ENCODE data around the gene KCNIP1.

Gene KCNIP1

DNA sequence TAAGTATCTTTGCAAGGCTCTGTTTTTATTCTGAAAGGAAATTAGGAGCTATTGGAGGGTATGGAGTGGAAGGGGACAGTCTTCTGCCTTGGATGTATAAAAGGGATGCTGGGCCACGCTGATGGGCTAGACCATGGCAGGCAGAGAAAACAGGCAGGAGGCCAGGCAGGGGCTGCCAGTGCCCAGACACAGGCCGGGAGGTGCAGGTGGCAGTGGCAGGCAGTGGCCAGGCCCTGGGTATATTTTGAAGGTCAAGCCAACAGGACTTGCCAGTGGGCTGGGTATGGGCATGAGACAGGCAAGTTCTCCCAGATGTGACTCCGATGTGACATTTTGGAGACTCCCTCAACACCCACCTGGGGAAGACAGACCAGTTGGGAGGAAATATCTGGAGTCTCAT is 131.9 kb downstream of the KCNIP1 start:
- Histone ChIP-seq H3K36me3 (ENCODE audit: control insufficient read depth, insufficient read depth, low read length) (no peaks in the 10 kb centered on the region), H3K9me3 (ENCODE audit: control insufficient read depth, low read length) (no peaks in the 10 kb centered on the region), H3K27ac (ENCODE audit: low read depth, low read length, severe bottlenecking) (no peak overlapping the region), H3K4me1 (ENCODE audit: control insufficient read depth, insufficient read depth, low read length, poor library complexity, severe bottlenecking) (peaks cover 11% of the 10 kb centered on the region), H3K4me3 (ENCODE audit: extremely low read depth, insufficient read depth, low read length, poor library complexity, severe bottlenecking) (no peak overlapping the region)
- WGBS, 2 experiments (ENCODE audit: insufficient coverage in 2 of 2): 82 to 100% methylated on average over 1 to 3 of the region's 3 CpGs

DNA sequence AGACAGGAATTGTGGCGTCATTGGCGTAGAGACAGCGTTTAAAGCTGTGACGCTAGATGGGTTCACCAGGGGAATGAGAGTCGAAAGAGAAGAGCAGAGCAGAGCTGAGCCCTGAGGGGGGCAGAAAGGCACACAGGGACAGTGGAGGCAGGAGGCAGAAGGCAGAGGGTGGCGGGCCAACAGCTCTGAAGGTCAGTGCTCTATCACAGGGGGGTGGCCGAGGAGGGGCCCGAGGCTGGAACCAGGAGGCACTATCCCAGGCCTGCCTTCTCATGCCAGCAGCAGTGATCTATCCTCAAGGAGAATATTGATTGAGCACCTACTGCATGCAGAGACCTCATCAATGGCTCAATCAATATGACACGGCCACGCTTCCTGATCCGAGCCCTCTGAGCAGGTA is 132.4 kb downstream of the KCNIP1 start:
- Histone ChIP-seq H3K36me3 (ENCODE audit: control insufficient read depth, insufficient read depth, low read length) (no peaks in the 10 kb centered on the region), H3K4me1 (ENCODE audit: control insufficient read depth, insufficient read depth, low read length, poor library complexity, severe bottlenecking) (peaks cover 11% of the 10 kb centered on the region), H3K4me3 (ENCODE audit: extremely low read depth, insufficient read depth, low read length, poor library complexity, severe bottlenecking) (no peak overlapping the region), H3K27ac (ENCODE audit: low read depth, low read length, severe bottlenecking) (no peak overlapping the region), H3K9me3 (ENCODE audit: control insufficient read depth, low read length) (no peaks in the 10 kb centered on the region)
- WGBS, 2 experiments (ENCODE audit: insufficient coverage in 2 of 2): 90 to 97% methylated on average over 8 to 11 of the region's 11 CpGs

DNA sequence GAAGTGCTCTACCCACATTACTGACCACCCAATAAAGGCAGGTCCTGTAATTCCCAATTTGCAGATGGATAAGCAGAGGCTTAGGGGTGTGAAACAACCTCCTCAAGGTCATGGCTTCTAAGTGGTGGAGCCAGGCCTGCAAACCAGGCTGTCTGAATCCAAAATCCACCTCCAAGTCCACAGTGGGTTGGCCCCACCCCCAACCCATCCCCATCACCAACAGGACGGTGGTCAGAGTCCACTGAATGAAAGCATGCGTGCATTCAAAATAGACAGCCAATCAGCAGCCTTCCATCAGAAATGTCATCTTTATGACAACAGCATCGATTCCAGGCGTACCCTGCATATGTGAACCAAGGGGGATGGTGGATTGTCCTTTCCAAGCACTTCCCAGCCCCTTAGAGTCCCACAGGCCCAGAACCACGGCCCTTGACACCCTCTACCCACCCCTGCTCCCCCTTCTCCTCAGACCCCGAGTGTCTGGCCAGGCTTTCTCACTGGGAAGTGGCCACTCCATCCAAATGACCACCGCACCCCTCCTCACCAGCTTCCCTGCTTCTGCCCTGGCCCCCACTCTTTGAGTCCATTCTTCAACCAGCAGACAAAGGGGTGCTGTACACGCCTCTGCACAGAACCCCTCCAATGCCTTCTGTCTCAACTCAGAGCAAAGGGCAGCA is 133.1 kb downstream of the KCNIP1 start:
- no peak overlapping the region for H3K4me3 ChIP-seq (ENCODE audit: extremely low read depth, insufficient read depth, low read length, poor library complexity, severe bottlenecking)
- H3K4me1 ChIP-seq (ENCODE audit: control insufficient read depth, insufficient read depth, low read length, poor library complexity, severe bottlenecking): peaks cover 6% of the 10 kb centered on the region
- no peaks in the 10 kb centered on the region for H3K9me3 ChIP-seq (ENCODE audit: control insufficient read depth, low read length)
- H3K36me3 ChIP-seq (ENCODE audit: control insufficient read depth, insufficient read depth, low read length): no peaks in the 10 kb centered on the region
- no peak overlapping the region for H3K27ac ChIP-seq (ENCODE audit: low read depth, low read length, severe bottlenecking)
- 77 to 88% methylated on average over 3 to 8 of the region's 8 CpGs for WGBS, 2 experiments (ENCODE audit: insufficient coverage in 2 of 2)

DNA sequence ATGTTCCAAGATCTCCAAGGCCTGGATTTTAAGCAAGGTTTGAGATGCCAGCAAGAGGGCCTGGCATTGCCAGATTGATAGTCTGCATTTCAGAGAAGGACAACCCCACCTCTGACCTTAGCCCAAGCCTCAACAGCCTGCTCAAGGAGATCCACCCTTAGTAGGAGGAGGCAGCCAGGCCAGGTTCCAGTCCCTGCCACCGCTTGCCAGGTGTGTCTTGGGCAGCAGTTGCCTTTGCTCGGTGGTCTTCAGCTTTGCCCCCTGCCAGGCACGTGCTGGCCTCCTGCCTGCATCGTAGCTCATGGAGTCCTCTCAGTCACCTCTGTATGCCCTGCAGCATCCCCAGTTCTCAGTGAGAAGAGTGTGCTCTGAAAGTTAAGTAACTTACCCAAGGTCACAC is 134.2 kb downstream of the KCNIP1 start:
- Histone ChIP-seq H3K9me3 (ENCODE audit: control insufficient read depth, low read length) (no peaks in the 10 kb centered on the region), H3K36me3 (ENCODE audit: control insufficient read depth, insufficient read depth, low read length) (no peaks in the 10 kb centered on the region), H3K4me3 (ENCODE audit: extremely low read depth, insufficient read depth, low read length, poor library complexity, severe bottlenecking) (no peak overlapping the region), H3K4me1 (ENCODE audit: control insufficient read depth, insufficient read depth, low read length, poor library complexity, severe bottlenecking) (peaks cover 6% of the 10 kb centered on the region), H3K27ac (ENCODE audit: low read depth, low read length, severe bottlenecking) (no peak overlapping the region)
- 81 to 82% methylated on average over 2 to 4 of the region's 4 CpGs for WGBS, 2 experiments (ENCODE audit: insufficient coverage in 2 of 2)

DNA sequence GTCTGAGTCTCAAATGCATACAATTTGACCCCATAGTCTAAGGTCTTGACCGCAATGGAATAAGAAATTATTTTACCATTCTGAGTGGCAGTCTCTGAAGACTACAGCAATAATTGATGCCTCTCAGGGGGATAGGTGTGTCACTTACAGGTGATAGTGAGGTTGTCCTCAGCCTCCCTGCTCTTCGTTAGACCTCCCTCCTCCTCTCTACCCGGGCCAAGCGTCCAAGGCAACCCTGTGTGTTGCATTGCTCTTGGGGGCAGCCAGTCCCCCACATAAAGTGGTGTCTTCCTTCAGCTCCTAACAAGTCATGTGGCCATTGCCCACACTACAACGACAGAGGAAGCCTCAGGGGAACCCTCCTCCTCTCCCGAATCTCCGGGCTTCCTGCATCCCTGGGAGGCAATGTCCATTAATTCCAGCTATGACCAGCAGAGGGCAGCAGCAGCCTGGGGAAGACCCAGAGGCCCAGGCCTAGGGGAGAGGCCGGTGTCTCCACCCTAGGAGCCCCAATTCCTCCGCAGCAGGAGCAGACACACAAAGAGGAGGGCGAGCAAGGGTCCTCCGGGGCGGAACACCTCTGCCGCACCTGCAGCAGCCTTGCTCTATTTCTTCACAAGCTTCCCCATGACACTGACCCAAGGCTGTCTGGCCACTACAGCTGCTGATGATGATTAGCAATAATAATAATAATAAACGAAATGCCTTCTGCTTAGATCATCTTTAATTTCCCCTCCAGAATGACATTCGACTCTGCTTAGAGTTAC is 134.8 kb downstream of the KCNIP1 start:
- Histone ChIP-seq H3K4me3 (ENCODE audit: extremely low read depth, insufficient read depth, low read length, poor library complexity, severe bottlenecking) (no peak overlapping the region), H3K4me1 (ENCODE audit: control insufficient read depth, insufficient read depth, low read length, poor library complexity, severe bottlenecking) (peaks cover 6% of the 10 kb centered on the region), H3K9me3 (ENCODE audit: control insufficient read depth, low read length) (no peaks in the 10 kb centered on the region), H3K36me3 (ENCODE audit: control insufficient read depth, insufficient read depth, low read length) (no peaks in the 10 kb centered on the region), H3K27ac (ENCODE audit: low read depth, low read length, severe bottlenecking) (no peak overlapping the region)
- WGBS, 2 experiments (ENCODE audit: insufficient coverage in 2 of 2): 30 to 32% methylated on average over 6 to 10 of the region's 15 CpGs

DNA sequence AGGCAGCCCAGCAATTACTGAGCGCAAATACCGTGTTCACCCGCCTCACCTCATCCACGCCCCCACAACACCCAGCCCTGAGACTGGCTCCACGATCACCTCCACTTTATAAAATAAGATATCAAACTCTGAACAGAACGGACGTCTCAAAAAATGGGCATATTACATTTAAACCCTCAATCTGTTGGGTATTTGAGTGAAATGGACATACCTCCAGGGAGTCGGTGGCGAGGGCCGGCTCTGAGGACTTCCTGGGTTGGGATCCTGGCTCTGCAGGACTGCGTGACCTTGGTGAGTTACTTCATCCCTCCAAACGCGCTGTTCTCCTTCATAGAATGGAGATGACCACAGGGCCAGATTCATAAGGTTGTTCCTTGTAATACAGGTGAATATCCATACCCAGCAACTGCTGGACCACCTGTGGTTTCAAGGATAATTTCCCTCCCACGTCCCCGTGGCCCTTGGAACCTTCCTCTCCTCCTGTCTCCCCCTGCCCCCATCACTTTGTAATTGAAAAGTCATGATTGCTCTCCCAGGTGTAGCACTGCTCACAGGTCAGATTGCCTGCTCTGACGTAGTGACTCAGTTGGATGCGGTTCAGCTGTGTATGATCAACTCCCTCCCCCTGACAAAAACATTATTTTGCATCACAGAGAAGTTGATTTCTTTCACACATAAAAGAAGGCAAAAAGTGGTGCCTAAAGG is 135.6 kb downstream of the KCNIP1 start:
- Histone ChIP-seq H3K27ac (ENCODE audit: low read depth, low read length, severe bottlenecking) (no peak overlapping the region), H3K9me3 (ENCODE audit: control insufficient read depth, low read length) (no peaks in the 10 kb centered on the region), H3K4me3 (ENCODE audit: extremely low read depth, insufficient read depth, low read length, poor library complexity, severe bottlenecking) (no peak overlapping the region), H3K4me1 (ENCODE audit: control insufficient read depth, insufficient read depth, low read length, poor library complexity, severe bottlenecking) (peaks cover under 1% of the 10 kb centered on the region), H3K36me3 (ENCODE audit: control insufficient read depth, insufficient read depth, low read length) (no peaks in the 10 kb centered on the region)
- 80 to 89% methylated on average over 12 to 13 of the region's 17 CpGs for WGBS, 2 experiments (ENCODE audit: insufficient coverage in 2 of 2)

DNA sequence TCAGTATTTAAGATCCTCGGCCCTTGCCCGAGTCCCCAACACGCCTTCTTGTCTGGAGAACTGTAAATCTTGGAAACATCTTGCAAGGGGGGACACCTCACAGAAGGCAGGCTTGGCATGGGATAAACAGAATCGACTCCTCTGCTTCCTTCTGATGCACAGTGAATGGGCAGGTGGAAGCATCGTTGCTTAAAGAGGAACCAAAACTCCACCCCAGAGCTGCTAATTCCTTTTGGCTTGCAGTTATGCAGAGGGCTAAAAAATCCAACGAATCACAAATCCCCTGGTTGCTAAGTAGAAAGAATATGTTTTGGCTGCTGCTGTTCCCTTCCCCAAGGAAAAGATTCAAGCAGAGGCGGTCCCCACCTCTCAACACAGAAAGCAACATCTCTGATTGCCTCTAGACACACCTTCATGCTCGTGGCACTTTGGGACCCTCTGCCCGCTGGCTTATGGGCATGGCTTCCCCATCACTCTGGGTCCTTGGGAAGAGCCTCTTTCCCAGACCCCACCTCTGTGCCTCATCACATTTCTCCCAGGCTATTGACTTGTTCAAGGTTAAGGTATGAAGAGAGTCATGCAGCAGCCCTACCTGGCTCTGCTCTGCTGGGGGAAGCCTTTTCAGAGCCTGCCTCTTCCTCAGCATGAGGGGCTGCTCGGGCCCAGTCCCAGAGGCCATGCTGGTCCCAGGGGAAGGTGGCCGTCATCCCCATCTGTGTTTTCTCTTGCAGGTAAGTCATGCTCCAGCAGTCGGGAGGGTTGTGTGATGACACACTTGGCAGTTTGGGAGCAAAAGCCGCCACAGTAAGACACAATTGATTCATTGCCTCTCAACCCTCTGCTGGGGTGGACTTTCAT is 137.1 kb downstream of the KCNIP1 start:
- no peak overlapping the region for H3K4me3 ChIP-seq (ENCODE audit: extremely low read depth, insufficient read depth, low read length, poor library complexity, severe bottlenecking)
- no peak overlapping the region for H3K27ac ChIP-seq (ENCODE audit: low read depth, low read length, severe bottlenecking)
- no peaks in the 10 kb centered on the region for H3K9me3 ChIP-seq (ENCODE audit: control insufficient read depth, low read length)
- no peaks in the 10 kb centered on the region for H3K36me3 ChIP-seq (ENCODE audit: control insufficient read depth, insufficient read depth, low read length)
- H3K4me1 ChIP-seq (ENCODE audit: control insufficient read depth, insufficient read depth, low read length, poor library complexity, severe bottlenecking): no peaks in the 10 kb centered on the region
- WGBS, 2 experiments (ENCODE audit: insufficient coverage in 2 of 2): 87 to 88% methylated on average over 9 to 12 of the region's 13 CpGs

DNA sequence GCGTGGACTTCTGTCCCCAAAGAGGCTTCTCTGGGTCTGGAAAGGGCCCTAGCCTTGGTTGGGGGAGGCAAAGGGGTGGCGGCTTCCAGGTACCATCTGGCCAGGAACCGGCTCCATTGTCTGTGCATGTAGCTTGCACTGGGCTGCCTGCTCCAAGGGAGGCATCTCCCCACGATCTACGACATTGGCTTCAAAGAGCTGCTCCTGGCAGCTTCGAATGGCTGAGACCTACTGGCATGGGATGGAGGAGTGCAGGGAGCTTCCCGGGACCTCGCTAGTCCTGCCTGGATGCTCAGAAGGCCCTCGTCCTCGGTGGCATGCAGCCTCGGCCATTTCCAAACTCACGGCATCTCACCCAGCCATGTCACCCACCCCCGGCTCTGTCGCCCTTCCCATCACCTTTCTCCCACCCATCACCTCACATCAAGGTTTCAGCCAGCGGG is 137.8 kb downstream of the KCNIP1 start:
- Histone ChIP-seq H3K9me3 (ENCODE audit: control insufficient read depth, low read length) (no peaks in the 10 kb centered on the region), H3K36me3 (ENCODE audit: control insufficient read depth, insufficient read depth, low read length) (no peaks in the 10 kb centered on the region), H3K4me1 (ENCODE audit: control insufficient read depth, insufficient read depth, low read length, poor library complexity, severe bottlenecking) (no peaks in the 10 kb centered on the region), H3K27ac (ENCODE audit: low read depth, low read length, severe bottlenecking) (no peak overlapping the region), H3K4me3 (ENCODE audit: extremely low read depth, insufficient read depth, low read length, poor library complexity, severe bottlenecking) (no peak overlapping the region)
- WGBS, 2 experiments (ENCODE audit: insufficient coverage in 2 of 2): 83 to 87% methylated on average over 10 to 14 of the region's 15 CpGs

DNA sequence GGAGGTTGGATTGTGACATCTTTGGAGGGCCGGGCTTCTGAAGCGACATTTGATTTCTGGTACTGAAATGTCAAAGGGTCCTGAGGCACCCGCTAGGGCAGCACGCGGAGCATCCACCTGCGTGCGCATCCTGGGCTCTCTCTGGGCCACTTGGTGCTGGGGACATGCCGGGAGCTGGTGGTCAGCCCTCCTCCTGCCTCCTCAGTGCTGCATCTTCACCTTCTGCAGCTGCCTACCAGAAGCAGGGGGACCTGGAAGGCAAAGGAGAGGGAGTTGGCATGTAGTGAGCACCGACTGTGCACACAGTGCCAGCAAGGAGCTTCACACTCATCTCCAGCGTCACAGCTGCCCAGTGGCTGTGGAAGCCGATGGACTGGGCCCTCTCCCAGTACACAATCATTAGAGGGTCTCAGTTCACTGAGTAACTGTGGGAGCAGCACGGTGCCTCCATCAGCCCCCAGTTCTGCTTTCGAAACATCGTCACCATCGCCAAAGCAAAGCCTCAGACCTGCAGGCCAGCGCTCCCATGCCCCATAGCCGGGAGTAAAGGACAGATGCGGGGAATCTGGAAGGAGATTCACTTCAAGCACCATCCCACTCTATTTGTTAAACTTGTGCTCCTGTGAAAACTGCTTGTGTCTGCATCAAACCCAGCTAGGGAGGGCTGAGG is 138.4 kb downstream of the KCNIP1 start:
- Histone ChIP-seq H3K36me3 (ENCODE audit: control insufficient read depth, insufficient read depth, low read length) (no peaks in the 10 kb centered on the region), H3K9me3 (ENCODE audit: control insufficient read depth, low read length) (no peaks in the 10 kb centered on the region), H3K27ac (ENCODE audit: low read depth, low read length, severe bottlenecking) (no peak overlapping the region), H3K4me3 (ENCODE audit: extremely low read depth, insufficient read depth, low read length, poor library complexity, severe bottlenecking) (no peak overlapping the region), H3K4me1 (ENCODE audit: control insufficient read depth, insufficient read depth, low read length, poor library complexity, severe bottlenecking) (no peaks in the 10 kb centered on the region)
- WGBS, 2 experiments (ENCODE audit: insufficient coverage in 2 of 2): 89 to 91% methylated on average over 7 to 9 of the region's 18 CpGs
